NCI-H1048 (cell line): ENCODE data around the gene AKT2.
"Not testable (repeated sequence)": the region's sequence is repeated elsewhere in the genome, so short reads cannot be mapped to it uniquely, and the experiment has no call there.

Source experiments
- DNase-seq: peaks from one replicate; lab custom pipeline; 2025; lab: John Stamatoyannopoulos, UW

The AKT2 gene

GRCh38 chr19:40284501-40285352, at the start of gene AKT2:
TSS of gene AKT2 (minus strand) at chr19:40285345. CDS start at chr19:40265267, 20,078 bp downstream.
- peak; percentile 45 for DNase-seq

DNA sequence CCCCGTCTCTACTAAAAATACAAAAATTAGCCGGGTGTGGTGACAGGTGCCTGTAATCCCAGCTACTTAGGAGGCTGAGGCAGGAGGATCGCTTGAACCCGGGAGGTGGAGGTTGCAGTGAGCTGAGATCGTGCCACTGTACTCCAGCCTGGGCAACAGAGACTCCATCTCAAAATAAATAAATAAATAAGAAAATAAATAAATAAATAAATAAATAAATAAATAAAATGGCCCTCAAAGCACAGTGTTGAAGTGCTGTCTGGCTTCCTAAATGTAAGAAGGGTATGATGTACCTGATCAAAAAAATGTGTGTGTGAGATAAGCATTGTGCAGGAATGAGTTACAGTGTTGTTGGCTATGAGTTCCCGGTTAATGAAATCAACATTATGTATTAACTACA, 47.9 kb upstream of the AKT2 start:
- not testable (repeated sequence) for DNase-seq

GRCh38 chr19:40332669-40333068, 47.5 kb upstream of the AKT2 start:
- DNase-seq: no peak

DNA sequence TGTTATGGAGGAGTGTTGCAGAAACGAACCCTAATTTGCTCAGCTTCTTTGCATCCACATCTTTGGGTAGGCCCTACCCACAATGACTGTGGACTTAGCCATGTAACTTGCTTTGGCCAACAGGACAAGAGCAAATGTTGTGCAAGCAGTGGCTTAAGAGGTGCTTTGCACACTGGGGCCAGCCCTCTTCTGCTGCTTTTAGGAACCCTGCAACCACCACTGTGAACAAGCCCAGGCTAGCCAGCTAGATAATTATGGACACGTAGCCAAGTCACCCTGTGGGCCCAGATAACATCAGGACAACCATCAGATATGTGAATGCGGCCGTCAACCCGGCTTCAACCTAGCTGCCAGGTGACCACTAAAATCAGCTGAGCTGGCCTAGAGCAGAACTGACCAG, 45.9 kb upstream of the AKT2 start:
- no peak for DNase-seq

GRCh38 chr19:40326201-40326600, 41.1 kb upstream of the AKT2 start:
- no peak for DNase-seq

- DNase-seq: no peak
Measured at GRCh38 chr19:40323705-40324104, 38.6 kb upstream of the AKT2 start.

GRCh38 chr19:40322951-40323615, 37.9 kb upstream of the AKT2 start:
- no peak for DNase-seq

- DNase-seq: no peak
Measured at GRCh38 chr19:40322271-40322610, 37.1 kb upstream of the AKT2 start.

- DNase-seq: no peak
Measured at GRCh38 chr19:40321566-40322270, 36.6 kb upstream of the AKT2 start.

GRCh38 chr19:40321076-40321475, 35.9 kb upstream of the AKT2 start:
- DNase-seq: no peak

DNA sequence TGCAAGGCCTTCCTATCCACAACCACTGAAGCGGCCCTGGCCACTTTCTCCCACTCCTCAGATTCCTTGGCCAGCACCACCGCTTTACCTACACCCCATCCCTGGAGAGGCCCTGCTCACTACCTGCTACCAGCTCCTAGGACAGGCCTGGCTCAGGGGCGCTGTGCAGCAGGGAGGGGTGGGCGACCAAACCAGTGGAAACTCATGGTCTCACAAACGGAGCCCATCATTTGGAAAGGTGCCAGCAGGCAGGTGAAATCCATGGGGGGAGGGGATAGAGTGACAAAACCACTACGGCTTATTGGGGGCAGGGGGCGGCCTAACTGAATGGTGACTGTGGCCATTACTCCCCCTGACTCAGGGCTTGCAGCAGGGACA, 35.4 kb upstream of the AKT2 start:
- no peak for DNase-seq

DNA sequence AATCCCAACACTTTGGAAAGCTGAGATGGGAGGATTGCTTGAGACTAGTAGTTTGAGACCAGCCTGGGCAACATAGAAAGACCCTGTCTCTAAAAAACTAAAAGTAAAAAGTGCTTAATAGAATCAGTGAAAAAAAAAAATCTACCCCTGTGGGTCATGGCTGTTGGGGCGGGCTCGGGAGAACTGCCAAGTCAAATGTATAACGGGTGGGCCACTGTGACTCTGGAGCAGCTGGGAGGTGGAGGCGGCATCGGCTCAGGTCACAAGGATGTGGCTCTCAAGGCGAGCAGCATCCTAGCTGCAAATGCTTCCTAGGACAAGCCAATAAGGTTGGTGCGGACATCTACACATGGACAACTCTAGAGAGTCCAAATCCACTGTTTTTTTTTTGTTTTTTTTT, 32.2 kb upstream of the AKT2 start:
- no peak for DNase-seq

- DNase-seq: no peak
Measured at GRCh38 chr19:40315812-40316470, 30.8 kb upstream of the AKT2 start.

- DNase-seq: no peak
Measured at GRCh38 chr19:40314656-40315055, 29.5 kb upstream of the AKT2 start.

- no peak for DNase-seq
Measured at GRCh38 chr19:40313229-40313983, 28.3 kb upstream of the AKT2 start.

GRCh38 chr19:40312533-40312932, 27.4 kb upstream of the AKT2 start:
- DNase-seq: no peak

- DNase-seq: no peak
Measured at GRCh38 chr19:40309666-40310065, 24.5 kb upstream of the AKT2 start.

- DNase-seq: peak; percentile 36
Measured at GRCh38 chr19:40305403-40305802, 20.3 kb upstream of the AKT2 start.

GRCh38 chr19:40304306-40304705, 19.2 kb upstream of the AKT2 start:
- DNase-seq: no peak

GRCh38 chr19:40303765-40304164, 18.6 kb upstream of the AKT2 start:
- DNase-seq: no peak

DNA sequence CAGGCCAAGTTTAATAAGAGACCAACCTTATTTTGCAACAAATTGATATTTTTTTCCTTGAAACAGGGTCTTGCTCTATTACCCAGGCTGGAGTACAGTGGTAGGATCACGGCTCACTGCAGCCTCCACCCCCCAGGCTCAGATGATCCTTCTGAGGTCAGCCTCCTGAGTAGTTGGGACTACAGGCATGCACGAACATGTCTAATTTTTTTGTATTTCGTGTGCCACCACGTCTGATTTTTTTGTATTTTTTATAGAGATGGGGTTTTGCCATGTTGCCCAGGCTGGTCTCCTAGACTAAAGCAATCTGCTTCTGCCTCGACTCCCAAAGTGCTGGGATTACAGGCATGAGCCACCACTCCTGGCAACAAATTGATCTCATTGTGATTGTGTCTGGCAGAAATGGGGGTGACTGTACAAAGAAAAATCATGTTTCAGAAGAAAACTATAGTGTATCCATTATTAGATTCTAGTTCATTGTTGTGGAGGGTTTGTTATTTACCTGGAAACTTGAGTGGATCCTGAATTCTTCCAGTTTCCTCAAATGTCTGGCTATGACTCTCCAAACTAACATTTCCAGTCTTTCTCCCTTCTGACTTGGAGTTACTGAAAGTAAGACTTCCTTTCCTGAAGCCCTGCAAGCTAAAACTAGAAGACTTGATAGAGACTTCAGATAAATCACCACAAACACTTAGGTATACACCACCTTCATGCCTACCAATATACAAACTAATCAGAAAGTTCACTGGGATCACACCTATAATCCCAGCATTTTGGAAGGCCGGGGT, 17.3 kb upstream of the AKT2 start:
- DNase-seq: no peak
